ENCODE measurements around the gene ANKS1B. TPM values are rescaled to one million over a fixed set of nuclear protein-coding genes. Genes with fewer than 3 reads are reported as not detected.

Gene ANKS1B
- total and polyA plus RNA-seq, 2 experiments from 2014 or later: 1.8 to 1.9 TPM

- H3K4me3 ChIP-seq: no peak overlapping the region
- no peaks in the 10 kb centered on the region for H3K27me3 ChIP-seq
- no peaks in the 10 kb centered on the region for H3K9me3 ChIP-seq (ENCODE audit: low read depth)
- H3K36me3 ChIP-seq: no peaks in the 10 kb centered on the region
- TF ChIP-seq CTCF (IDR thresholded peaks at IDR 0.05; ENCODE audit: low read depth, low read length): peak; percentile 61
- H3K27ac ChIP-seq: no peak overlapping the region
- no peaks in the 10 kb centered on the region for H3K4me1 ChIP-seq (ENCODE audit: low read depth)
- DNase-seq (ENCODE audit: low read depth in 1 of 2, low spot score in 1 of 2): peak; percentile 50 to 59
Observed at GRCh38 chr12:99386907-99387306, 597.8 kb downstream of the ANKS1B start.

- no peaks in the 10 kb centered on the region for H3K4me1 ChIP-seq (ENCODE audit: low read depth)
Observed at GRCh38 chr12:99383258-99383657, 601.5 kb downstream of the ANKS1B start.

GRCh38 chr12:99381992-99382391 lies 602.7 kb downstream of the ANKS1B start:
- DNase-seq (ENCODE audit: low read depth in 1 of 2, low spot score in 1 of 2): no peak
- no peaks in the 10 kb centered on the region for H3K9me3 ChIP-seq (ENCODE audit: low read depth)
- no peaks in the 10 kb centered on the region for H3K36me3 ChIP-seq
- no peak for TF ChIP-seq CTCF (IDR thresholded peaks at IDR 0.05; ENCODE audit: low read depth, low read length)
- H3K27ac ChIP-seq: no peak overlapping the region
- H3K27me3 ChIP-seq: peaks cover 5% of the 10 kb centered on the region
- H3K4me1 ChIP-seq (ENCODE audit: low read depth): no peaks in the 10 kb centered on the region
- H3K4me3 ChIP-seq: no peak overlapping the region

More at GRCh38 chr12:99383258-99383657, 601.5 kb downstream of the ANKS1B start:
- no peaks in the 10 kb centered on the region for H3K36me3 ChIP-seq
- no peak for DNase-seq (ENCODE audit: low read depth in 1 of 2, low spot score in 1 of 2)
- no peak overlapping the region for H3K27ac ChIP-seq
- H3K9me3 ChIP-seq (ENCODE audit: low read depth): no peaks in the 10 kb centered on the region
- TF ChIP-seq CTCF (IDR thresholded peaks at IDR 0.05; ENCODE audit: low read depth, low read length): no peak
- H3K27me3 ChIP-seq: peaks cover 5% of the 10 kb centered on the region
- no peak overlapping the region for H3K4me3 ChIP-seq

- no peaks in the 10 kb centered on the region for H3K36me3 ChIP-seq
- no peak overlapping the region for H3K27ac ChIP-seq
- no peaks in the 10 kb centered on the region for H3K4me1 ChIP-seq (ENCODE audit: low read depth)
- no peak for TF ChIP-seq CTCF (IDR thresholded peaks at IDR 0.05; ENCODE audit: low read depth, low read length)
- DNase-seq (ENCODE audit: low read depth in 1 of 2, low spot score in 1 of 2): no peak
- no peaks in the 10 kb centered on the region for H3K9me3 ChIP-seq (ENCODE audit: low read depth)
- peaks cover 5% of the 10 kb centered on the region for H3K27me3 ChIP-seq
- no peak overlapping the region for H3K4me3 ChIP-seq
Observed at GRCh38 chr12:99380701-99381100, 604.0 kb downstream of the ANKS1B start.

GRCh38 chr12:99374023-99374422 lies 610.7 kb downstream of the ANKS1B start:
- Histone ChIP-seq H3K36me3 (no peaks in the 10 kb centered on the region), H3K27ac (no peak overlapping the region), H3K27me3 (peaks cover 42% of the 10 kb centered on the region), H3K4me3 (no peak overlapping the region), H3K4me1 (ENCODE audit: low read depth) (peaks cover 5% of the 10 kb centered on the region), H3K9me3 (ENCODE audit: low read depth) (no peaks in the 10 kb centered on the region)
- no peak for DNase-seq (ENCODE audit: low read depth in 1 of 2, low spot score in 1 of 2)
- TF ChIP-seq CTCF (IDR thresholded peaks at IDR 0.05; ENCODE audit: low read depth, low read length): no peak
